Fibroblast of skin of left biceps (primary cell): Measurements from ENCODE around the gene ATP6AP1.

ENCODE experiments used
- DNase-seq, 2 experiments: peaks; one replicate each; pipeline ENCODE4 v3.0.0-alpha.2; 2013; ENCODE audit warnings: low read depth in 2 of 2

Gene ATP6AP1

GRCh38 chrX:154430479-154430878, 2.0 kb downstream of the ATP6AP1 start:
- DNase-seq = no peak

- no peak for DNase-seq
Observed at GRCh38 chrX:154430916-154431315, 2.4 kb downstream of the ATP6AP1 start.

- DNase-seq = no peak
Observed at GRCh38 chrX:154431341-154431740, 2.9 kb downstream of the ATP6AP1 start.

GRCh38 chrX:154432210-154432609, 3.7 kb downstream of the ATP6AP1 start:
- DNase-seq = no peak

- DNase-seq = no peak
Observed at GRCh38 chrX:154433605-154434004, 5.1 kb downstream of the ATP6AP1 start.

- no peak for DNase-seq
Observed at GRCh38 chrX:154434394-154435168, 6.1 kb downstream of the ATP6AP1 start.

GRCh38 chrX:154435171-154435733, 6.8 kb downstream of the ATP6AP1 start:
- no peak for DNase-seq

GRCh38 chrX:154436374-154436982, 8.0 kb downstream of the ATP6AP1 start:
- no peak for DNase-seq

GRCh38 chrX:154436983-154437752, 8.7 kb downstream of the ATP6AP1 start, which contains the start of gene GDI1:
Gene GDI1, plus strand, starts transcription at chrX:154437154. Its CDS starts 101 bp downstream, at chrX:154437255.
- DNase-seq = peak; percentile 23 to 40

- no peak for DNase-seq
Observed at GRCh38 chrX:154437971-154438893, 9.8 kb downstream of the ATP6AP1 start.

- DNase-seq = no peak
Observed at GRCh38 chrX:154439841-154440240, 11.4 kb downstream of the ATP6AP1 start.

- DNase-seq = no peak
Observed at GRCh38 chrX:154440623-154441357, 12.3 kb downstream of the ATP6AP1 start.

GRCh38 chrX:154441564-154441963, 13.1 kb downstream of the ATP6AP1 start:
- no peak for DNase-seq

GRCh38 chrX:154441984-154442707, 13.7 kb downstream of the ATP6AP1 start:
- no peak for DNase-seq

GRCh38 chrX:154443479-154443910, 15.0 kb downstream of the ATP6AP1 start:
- DNase-seq = no peak

- DNase-seq = no peak
Observed at GRCh38 chrX:154443992-154444754, 15.7 kb downstream of the ATP6AP1 start, which contains the start of gene FAM50A. Gene FAM50A, plus strand, starts transcription at chrX:154444141. Its CDS starts 95 bp downstream, at chrX:154444236.

GRCh38 chrX:154444755-154445246, 16.3 kb downstream of the ATP6AP1 start:
- DNase-seq = no peak

- no peak for DNase-seq
Observed at GRCh38 chrX:154445776-154446175, 17.3 kb downstream of the ATP6AP1 start.

- DNase-seq = no peak
Observed at GRCh38 chrX:154446430-154446829, 18.0 kb downstream of the ATP6AP1 start.
